Measurements from ENCODE around the gene OS9. TPM values are rescaled to one million over a fixed set of nuclear protein-coding genes. Genes with fewer than 3 reads are reported as not detected.

The OS9 gene
- total RNA-seq, 1 donor from 2014 or later = 150 TPM

DNA sequence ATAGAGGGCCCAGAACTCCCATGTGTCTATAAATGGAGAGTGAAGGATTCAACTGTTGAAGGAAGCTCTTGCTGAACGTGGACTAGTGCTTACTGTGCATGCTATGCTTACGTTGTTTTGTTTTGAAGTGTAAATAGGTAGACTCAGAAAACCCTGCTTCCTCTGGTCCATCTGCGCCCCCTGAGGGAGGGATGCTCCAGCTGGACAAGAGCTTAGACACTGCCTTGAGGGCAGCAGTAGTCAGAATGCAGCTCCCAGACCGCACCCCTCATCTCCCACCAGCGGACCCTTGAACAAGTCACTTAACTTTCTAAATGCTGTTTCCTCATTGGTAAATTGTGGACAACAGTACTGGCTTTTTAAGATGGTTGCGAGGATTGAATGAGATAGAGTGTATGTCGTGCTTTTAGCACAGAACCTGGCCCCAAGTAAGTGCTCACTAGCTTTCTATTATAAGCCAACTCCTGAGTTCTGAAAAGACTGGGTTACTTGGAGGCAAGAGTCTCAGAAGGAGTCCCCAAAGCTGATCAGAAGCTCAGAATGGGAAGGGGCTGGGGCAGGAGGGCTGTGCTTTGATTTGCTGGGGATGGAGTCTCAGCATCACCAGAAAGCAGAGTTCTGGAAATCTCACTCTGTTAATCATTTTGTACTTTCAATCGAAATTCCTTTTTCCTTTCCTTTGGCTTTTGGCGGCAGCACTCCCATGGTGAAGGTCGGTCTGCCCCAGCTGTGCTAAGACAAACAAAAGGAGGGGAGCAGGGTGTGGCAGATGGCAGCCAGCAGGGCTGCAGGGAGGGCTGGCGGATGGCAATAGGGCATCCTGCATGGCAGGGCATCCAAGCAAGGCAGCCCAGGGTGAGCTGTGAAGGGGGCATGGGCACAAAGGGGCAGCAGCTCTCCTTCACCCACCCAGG is 29.0 kb downstream of the OS9 start:
- no peak for DNase-seq (ENCODE audit: low spot score)

DNA sequence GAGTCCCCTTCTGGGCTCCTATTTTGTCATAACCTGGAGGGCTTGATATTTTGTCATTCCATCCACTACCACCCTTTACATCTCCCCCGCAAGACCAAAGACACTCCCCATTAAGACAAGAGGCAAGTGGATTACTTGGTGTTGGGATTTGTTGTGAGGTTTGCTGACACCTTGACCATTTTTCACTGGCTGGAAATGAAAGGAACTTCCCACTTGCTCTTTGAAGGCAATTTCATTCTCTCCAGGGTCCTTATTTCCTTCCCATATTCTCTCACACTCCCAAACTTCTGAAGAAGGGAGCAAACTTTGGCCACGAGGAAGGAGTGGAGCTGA is 29.7 kb downstream of the OS9 start:
- DNase-seq (ENCODE audit: low spot score) = no peak

DNA sequence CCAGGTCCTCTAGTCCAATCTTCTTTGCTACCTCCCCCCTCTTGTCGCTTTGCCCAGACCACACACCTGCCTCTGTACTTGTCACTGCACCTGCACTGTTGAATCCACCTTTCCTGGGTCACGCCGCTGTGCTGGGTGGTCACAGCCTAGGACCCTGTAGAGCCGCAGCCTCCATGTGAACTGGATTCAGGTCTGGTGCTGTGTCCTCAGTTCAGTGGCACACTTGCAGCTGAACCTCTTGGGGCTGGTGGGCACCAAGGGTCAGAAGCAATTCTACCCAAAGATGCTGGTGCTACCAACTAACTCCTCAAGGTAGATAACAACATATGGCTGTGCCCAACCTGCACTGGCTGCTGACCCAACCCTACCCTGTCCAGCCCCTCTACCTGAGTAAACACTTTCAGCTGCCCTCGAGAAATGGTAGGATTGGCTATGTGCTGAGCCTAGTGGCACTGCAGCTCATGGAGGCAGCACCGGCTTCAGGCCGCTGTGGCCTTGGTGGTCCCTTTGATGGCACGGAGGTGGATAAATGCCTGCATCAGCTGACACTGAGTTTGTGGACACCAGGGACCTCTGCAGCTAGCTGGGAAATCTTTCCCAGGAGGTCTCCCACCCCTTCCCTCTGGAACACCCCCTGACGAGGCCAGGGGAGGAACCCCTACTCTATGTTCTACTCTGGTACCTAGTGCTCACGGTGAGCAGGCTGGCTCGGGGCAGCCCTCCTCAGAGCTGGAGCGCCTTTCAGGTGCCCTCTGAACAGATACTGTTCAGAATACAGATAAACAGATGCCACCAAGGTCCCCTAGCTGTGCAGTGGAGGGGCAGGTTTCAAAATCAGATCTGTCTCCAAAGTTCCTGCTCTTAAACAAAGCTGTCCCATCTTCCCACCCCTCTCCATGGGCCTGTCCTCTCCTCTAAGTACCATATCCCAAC is 30.3 kb downstream of the OS9 start:
- no peak for DNase-seq (ENCODE audit: low spot score)

DNA sequence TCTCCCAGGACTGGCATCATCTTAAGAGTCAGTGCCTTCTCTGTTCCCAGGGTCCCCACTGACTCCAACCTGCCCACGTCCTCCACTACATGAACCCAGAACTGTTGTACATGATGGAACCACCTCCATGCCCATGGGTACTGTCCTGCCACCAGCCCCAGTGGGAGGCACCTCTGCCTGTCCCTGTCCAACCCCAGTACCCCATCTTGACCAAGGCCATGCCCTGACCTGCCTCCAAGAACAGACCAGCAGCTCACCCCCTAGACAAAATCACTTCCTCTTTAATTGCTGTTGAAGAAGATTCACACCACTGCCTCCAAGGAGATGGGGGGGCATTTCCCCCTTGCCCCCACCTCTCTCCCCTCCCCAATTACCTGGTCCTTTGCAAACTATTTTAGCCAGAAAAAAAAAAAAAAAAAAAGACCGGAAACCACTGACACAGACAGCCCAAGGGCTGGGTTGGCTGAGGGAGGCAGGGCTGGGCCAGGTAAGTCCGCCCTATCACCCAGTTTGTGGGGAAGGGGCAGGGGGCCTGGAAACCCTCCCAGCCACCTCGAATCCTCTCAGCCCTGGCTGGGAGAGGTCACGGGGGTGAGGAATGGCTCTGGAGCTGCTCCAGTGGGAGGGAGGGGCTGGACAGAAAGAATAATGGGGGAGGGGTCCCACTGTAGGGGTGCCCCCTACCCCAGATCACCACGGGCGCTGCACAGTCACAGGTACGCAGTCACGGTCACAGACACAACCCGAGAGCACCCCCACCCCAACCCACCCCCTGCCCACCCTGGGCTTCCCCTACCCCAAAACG is 31.2 kb downstream of the OS9 start:
- DNase-seq (ENCODE audit: low spot score) = no peak

DNA sequence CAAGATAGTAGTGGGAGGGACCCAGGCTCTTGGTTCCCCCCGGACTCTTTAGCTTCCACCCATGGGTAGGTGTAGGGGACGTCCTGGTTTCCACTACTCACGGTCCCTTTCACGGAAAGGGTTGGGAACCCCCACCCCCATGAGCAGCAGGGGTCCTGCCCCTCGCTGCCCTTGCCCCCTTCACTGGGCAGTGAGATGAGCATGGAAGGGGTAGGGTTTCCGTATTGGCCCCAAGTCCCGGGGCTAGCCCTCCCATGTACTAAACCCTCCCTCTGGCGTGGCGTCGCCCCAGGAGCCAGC is 31.9 kb downstream of the OS9 start:
- DNase-seq (ENCODE audit: low spot score) = no peak

DNA sequence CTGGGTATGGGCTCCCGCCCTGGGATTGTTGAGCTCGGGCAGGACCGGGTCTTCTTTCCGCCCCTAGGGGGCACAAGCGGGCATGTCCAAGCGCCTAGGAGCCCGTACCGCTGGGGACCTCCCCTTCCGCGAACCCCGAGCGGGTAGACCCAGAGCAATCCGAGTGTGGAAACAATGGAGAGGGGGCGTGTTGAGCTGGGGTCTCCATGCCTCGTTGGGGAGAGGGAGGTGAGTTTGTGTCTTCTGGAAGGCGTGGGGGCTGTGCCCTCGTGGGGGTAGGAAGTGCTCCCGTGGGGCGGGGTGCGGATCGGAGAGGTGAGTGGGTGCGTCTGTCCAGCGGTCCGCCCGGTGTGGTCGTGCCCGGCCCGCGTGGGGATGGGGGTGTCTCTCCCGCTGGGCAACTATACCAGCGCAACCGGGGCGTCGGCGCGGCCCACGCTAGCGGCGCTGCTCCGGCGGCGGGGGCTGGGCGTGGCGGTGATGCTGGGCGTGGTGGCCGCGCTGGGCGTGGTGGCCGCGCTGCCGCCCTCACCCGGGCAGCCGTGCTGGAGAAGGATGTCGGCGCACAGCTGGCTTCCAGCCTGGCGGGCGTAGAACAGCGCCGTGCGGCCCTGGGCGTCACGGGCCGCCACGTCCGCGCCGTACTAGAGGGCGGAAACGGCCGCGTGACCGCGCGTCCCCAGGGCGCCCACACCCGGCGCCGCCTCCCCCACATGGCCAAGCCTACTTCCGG is 32.4 kb downstream of the OS9 start:
- DNase-seq (ENCODE audit: low spot score) = peak; percentile 84

DNA sequence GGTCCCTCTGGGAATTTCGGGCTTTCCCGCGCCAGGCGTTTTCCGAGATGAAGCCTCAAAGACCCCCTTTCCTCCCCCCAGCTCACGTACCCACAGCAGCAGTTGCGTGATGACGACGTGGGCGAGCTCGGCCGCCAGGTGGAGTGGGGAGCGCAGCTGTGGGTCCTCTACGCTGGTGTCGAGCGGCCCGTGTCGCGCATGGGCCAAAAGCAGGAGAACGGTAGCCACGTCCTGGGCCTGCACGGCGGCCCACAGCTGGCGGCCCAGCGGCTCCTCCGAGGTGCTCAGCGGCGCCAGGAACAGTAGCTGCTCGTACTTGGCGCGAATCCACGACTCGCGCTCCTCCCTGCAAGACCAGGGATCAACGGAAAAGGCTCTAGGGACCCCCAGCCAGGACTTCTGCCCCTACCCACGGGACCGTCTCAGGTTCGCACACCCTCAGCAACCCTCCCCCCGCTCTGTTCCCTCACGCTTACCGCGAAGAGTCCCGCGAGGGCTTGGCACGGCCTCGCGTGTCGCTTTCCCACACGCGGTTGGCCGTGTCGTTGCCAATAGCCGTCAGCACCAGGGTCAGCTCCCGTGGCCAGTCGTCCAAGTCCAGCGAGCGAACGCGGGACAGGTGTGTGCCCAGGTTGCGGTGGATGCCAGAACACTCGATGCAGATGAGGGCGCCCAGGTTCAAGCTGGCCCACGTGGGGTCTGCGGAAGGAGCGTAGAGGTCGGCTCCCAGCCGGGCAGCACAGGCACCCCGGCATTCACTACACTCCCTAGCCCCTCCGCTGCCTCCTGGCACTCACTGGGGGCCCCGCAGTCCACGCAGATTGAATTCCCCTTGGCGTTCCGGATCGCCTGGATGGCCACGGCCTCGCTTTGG is 33.2 kb downstream of the OS9 start:
- DNase-seq (ENCODE audit: low spot score) = no peak

DNA sequence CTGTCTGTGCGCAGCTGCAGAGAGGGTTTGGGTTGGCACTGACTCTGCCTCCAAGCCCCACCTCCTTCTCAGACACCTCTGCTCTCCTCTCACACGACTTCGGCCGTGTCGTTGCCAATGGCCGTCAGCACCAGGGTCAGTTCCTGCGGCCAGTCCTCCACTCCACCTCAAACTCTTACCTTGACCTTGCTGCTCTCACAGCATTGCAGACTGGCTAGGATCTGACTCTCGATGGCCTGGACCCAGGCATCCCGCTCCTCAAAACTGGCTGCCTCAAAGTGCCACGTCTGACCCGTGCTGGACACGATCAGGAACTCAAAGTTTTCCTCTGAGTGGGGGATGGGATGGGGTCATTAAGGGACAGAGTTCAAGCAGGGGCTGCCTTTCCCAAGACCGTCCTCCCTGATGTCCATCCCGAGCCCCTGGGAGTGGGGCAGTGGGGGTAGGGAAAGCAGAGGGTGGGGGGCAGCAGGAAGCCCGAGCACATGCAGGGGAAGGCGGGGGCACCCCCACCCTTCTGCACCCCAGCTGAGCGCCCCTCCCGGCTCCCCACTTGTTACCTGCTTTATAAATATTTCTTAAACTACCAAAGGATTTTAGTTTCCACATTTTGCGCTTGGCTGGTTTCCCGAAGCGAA is 33.9 kb downstream of the OS9 start:
- DNase-seq (ENCODE audit: low spot score) = no peak

DNA sequence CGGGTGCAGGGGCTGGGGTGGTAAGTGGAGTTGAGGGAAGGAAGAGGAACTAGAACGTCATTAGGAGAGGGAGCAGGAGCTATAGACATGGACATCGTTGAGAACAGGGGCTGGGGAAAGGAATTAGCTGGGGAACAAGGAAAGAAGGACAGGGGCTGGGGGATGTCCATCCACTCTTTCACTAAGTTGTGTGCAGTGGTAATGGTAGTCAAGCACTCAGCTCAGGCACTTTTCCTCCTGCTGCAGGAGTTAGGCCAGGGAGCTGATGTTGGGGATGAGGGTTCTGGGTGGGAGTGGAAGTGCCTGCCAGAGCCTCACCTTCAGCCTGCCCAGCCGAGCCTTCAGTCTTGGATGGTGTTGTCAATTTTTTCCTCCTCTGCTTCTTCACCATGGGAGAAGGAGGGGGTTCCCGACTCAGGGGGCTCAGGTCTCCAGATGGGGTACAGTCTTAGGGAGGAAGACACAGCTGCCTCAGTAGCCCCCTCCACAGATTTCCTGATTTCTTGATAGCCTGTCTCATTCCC is 35.5 kb downstream of the OS9 start:
- no peak for DNase-seq (ENCODE audit: low spot score)

DNA sequence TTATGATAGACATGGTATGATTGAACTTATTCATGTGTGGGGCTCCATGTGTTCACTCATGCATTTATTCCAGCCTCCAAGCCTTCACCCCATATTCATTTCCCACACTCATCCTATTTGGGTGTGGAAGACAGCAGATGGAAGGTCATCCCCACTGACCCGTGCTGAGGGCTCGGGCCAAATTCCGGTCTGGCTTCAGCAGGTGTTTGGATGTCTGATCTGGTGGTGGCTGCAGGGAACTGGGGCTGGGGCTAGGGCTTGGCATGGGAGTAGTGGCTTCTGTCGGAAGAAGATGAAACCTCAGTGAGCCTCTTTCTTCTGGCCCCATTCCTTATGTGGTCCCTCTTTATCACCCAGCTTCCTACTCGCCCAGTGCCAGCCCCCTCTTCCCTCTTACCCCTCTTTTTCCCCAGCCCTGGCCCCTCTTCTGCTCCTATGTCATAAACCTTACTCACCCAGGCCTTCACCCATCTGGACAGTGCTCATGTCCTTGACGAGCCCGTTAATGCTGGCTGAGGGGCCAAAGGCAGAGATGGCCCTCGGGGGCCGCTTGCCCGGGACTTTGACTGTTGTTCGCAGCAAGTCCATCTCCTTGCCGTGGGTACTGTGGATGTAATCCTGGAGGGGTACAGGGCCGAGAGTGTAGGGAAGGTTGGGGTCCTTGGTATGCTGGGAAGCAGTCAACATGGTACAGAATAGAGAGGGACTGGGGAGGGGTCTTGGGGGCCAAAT is 36.6 kb downstream of the OS9 start:
- DNase-seq (ENCODE audit: low spot score) = peak; percentile 0

DNA sequence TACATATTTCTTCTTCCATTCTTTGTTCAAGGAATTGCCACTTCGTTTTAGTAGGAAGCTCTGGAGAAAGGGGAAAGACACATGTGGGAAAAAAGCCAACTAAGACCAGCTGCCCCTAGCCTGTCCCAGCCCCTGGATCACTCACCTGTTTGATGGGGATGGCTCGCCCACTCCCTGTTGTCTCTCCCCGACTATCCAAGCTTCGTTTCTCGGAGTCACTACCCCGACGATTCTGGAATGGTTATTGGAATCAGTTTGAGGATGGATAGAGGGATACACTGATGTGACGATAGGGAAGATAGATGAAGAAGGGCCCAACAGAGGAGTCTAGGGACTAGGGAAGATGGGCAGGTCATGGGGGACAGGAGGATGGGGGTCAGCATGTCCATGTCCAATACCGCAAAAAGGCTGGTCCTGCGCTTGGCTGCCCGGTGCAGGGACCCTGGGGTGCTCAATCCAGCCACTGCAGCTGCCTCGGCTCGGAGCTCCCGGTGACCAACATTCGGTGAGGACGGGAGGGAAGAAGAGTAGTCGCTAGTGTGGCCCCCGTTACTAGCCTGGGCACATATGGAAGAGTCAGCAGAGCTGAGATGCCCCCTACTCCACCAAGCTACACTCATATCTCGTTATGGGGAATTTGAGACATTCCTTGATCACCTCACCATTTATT is 37.6 kb downstream of the OS9 start:
- no peak for DNase-seq (ENCODE audit: low spot score)

DNA sequence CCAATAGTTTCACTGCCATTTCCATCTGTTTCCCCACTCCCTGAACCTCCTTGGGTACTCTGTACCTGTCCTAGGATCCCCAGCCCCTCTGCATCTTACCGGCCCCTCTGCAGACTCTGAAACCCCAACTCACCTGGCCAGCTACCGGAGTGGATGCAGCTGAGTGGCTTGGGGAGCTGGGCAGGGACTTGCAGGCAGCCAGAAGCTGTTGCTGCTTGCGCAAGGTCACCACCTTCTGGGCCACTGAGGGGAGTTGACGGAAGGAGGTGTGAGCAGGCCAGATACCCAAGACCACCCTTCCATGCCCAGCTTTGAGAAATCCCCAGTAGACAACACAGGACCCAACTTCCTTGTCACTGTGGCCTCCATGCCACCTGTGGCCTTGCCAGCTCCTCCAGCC is 38.3 kb downstream of the OS9 start:
- no peak for DNase-seq (ENCODE audit: low spot score)

DNA sequence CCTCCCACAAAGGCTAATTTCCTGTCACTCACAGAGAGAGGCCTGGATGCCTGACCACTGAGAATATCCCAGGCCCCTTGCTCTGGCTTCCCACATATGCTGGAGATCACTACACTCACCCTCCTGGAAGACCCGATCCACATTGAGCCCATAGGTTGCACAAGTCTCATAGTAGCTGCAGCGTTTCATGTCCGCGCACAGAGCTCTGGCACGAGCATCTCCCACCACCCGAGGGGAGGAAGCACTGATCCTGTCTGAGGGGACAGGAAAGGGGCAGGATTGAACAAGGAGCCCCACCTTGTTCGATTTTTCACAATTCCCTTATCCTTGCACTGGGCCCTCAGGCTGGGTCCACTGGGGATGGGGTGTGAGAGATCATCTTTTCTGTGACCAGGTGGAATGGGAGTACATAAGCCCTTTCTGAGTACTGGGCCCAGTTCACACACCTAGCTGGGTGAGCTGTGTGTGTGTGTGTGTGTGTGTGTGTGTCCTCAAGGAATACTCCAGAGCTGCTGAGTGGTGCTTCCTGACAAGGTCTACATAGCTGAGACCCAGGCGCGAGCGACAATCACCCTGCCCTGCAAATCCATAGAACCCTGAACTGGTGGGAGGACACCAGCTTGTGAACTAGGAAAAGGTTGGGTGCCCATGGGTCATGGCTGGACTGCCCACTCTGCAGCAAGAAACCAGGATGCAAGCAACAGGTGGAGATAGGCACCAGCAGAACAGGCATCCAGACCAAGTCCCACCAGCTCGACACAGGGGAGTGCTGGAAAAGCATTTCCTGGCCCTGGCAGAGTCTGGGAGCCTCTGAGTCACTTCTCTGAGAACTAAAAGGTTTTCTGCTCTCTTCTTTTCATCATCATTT is 39.0 kb downstream of the OS9 start:
- no peak for DNase-seq (ENCODE audit: low spot score)

DNA sequence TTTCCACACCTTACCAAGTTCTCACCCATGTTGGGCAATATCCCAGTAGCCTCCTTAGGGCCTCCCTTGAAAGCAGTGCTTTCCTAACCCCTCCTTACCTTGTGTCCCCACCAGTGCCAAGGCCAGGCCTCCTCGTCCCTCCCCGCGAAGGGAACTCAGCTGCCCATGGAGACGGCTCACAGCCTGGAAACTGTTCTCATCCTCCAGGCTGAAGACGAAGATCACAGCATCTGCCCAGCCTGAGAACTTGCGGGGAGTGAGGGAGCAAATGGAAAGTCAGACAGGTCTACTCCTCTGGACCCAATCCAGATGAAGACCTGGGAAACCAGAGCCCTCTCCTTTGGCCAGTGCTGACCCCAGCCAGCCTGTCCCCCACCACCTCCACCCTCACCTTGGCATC is 40.0 kb downstream of the OS9 start:
- no peak for DNase-seq (ENCODE audit: low spot score)

DNA sequence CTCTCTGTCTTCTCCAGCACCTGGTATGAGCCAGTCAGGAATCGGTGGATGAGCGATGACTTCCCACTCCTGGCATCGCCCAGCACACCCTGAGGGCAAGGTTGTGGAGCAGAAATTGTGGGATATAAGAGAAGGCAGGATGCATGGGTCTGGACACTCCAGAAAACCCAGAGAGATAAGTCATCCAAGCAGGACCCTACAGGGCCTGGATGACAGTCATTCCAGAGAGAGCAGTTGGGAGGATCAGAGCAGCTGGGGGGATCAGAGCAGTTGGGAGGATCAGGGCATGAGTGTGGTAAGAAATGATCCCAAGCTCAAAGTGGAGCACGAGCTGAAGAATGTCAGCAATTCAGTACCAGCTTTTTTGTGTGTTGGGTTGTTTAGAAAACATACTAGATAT is 40.7 kb downstream of the OS9 start:
- no peak for DNase-seq (ENCODE audit: low spot score)

DNA sequence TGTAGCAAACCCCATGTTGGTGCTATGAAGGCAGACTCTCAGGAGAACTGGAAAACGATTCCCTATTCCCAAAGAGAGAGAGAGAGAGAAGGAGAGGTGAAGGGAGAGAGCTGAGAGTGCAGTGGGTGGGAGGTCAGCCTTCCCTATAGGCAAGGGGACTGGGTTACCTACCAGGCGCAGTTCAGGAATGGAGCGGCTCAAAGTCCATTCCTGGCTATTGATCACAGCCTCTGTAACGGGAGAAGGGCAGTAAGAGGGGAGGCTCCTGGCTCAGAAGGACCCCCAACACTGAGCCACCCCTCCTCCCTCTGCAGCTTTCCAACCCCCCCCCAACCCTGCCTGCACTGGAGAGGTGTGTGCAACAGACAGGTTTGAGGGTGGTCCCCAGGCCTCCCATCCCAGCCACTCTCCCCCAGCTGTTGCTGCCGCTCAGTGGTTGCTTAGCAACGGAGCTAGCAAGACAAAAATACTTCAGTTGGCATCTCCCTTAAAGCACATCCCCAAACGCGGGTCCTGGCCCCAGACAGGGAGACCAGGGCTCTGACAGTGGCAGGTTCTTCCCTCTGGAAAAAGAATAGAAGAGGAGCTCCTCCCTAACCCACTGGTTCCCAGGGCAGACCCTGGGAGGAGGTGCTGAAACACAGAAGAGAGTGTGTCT is 41.4 kb downstream of the OS9 start:
- DNase-seq (ENCODE audit: low spot score) = no peak

All from umbilical cord (tissue), 2 donors.